Endometrium (tissue), 2 donors: ENCODE measurements around the gene KDSR.
"Not testable (repeated sequence)": the region's sequence is repeated elsewhere in the genome, so short reads cannot be mapped to it uniquely, and the experiment has no call there.

Source experiments
- FAIRE-seq: peaks from 2 replicates; lab custom pipeline; 2012; peaks lifted over from hg19 to GRCh38; lab: Jason Lieb, UNC
- donor health status: control.
- donor health status: control.

The KDSR gene

GRCh38 chr18:63365876-63366212, 1.2 kb downstream of the KDSR start:
- FAIRE-seq = no peak

DNA sequence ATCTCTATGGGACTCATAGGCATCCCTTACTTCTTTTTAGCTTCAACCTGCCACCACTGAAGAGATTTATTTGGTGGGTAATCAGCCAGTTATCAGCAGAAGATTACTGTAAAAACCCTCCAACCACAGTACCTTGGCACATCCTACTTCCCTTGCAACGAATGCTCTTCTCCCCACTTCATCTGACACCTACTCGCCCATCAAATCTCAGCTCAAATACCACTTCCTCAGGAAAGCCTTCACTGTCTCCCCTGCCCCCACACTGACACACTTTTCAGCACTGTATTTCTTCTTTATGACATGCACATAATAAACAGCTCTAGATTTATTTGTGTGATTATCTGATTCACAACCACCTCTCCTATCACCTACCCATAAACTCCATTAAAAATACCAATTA, 3.1 kb downstream of the KDSR start:
- no peak for FAIRE-seq

- FAIRE-seq = not testable (repeated sequence)
Measured at GRCh38 chr18:63363420-63363819, 3.6 kb downstream of the KDSR start.

- FAIRE-seq = no peak
Measured at GRCh38 chr18:63356272-63356896, 10.6 kb downstream of the KDSR start.

DNA sequence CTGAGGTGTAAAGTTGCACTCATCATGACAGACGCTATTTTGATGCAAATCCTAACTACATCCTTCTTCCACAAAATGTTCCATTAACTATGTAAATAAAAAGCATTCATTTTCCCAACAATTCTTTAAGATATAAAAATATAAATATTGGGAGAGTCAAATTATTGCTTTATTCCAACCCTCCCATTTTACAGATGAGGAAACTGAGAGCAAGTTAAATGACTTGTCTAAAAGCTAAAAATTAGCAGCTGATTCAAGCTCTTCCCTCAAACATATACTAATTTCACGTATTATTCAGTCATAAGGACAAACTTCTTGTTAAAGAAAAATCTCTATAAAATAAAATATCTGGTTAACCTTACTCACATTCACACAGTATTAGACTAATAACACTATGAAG, 16.8 kb downstream of the KDSR start:
- FAIRE-seq = no peak

- no peak for FAIRE-seq
Measured at GRCh38 chr18:63348508-63349136, 18.4 kb downstream of the KDSR start.

DNA sequence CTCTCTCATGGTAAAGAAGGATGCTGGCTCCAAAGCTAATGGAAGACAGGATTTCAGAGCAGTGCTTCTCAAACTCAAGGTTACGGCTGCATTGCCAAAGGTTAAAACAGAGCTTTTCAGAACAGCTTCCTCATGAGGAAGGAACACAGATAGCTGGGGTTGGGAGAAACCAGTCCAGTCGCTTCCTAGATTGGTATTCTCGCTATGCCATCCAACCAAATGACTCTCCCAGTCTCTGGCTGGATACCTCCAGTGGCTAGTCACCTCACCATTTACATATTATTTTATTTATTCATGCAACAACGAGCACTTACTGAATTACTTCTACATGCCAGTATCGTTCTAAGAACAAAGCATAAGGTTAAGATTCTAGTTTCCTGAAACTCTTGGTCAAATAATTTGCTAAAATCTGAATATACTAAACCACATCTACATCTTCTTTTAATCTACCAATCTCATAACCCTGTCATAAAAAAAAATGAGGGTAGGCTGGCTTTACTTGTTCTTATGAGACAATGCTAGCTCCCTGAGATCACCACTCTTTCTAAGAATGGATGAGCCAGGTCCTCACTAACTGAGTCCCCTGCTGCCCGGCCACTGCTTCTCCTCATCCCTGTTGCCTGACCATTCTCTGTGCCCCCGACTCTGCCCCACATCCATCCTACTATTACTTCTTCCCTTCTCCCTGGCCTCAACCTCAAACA, 20.4 kb downstream of the KDSR start:
- FAIRE-seq = no peak

DNA sequence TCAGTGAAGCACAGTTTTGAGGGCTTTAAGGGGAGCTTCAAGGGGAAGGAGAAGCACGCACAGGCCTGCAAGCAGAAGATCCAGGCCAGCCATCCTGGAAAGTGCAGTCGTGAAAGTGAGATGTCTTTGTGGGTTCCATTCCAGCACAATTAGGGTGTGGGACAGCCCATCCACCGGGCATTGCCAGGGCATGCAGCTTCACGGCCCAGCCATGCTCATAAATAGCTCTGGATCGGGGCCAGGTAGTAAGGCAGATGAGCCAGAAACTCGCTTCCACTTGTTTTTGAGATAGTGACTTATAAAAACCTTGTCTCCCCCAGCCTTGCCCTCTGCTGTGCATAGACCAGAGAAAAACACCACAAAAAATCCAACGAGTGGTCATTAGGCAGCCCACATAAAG, 21.0 kb downstream of the KDSR start:
- no peak for FAIRE-seq

DNA sequence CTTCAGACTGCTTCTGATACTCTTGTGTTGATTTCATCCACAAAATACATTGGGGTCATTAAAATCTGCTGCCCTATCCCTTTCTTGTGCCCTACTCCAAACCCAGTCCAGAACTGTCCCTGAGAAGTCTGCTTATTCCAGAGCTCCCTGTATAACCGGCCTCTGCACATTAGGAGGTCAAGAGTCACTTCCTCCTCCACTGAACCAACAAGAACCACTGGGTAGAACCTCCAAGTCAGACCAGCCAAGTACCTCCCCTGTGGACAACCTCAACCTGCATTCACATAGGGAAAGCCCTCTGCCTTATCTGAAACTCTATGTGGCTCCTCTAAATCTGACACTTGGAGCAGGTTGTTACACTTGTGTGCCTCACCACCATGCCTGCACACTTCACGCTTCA, 22.1 kb downstream of the KDSR start:
- FAIRE-seq = no peak

DNA sequence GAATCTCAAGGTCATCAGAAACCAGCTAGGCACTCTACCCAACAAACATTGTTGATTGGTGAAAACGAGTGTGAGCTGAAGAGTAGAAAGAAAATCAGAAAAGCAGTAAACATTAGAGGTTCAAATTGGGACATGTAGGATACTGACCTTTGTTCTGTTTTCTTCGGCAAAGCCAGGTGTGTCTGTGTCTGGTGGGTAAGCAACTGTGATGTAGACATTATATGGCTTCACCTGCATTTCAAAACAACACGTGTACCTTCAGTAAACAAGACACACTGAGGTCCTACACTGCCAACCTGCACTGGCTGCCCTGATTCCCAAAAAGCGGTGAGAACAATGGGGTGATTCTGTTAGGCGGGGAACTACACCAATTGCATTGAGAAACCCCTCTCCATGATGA, 22.7 kb downstream of the KDSR start:
- no peak for FAIRE-seq

DNA sequence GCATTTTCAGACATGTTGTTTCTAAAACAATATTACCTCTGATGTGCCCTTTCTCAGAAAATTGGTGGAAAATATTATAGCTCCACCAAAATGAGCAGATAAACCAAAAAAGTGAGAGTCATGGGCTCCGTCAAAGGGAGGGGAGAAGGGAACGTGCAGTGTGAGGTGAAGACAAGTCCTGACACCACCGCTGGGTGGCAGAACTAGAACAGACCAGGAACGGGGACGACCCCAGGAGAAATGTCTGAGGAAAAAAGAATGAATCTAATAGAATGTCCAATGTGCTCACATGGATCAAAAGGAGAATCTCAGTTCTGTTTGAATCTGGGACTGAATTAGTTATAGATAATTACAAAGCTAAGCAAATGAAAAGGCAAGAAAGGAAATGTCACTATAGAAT, 24.8 kb downstream of the KDSR start:
- no peak for FAIRE-seq

- FAIRE-seq = no peak
Measured at GRCh38 chr18:63339920-63340484, 27.0 kb downstream of the KDSR start.

GRCh38 chr18:63336366-63337099, 30.5 kb downstream of the KDSR start:
- peak; percentile 79 for FAIRE-seq

- FAIRE-seq = no peak
Measured at GRCh38 chr18:63331105-63331504, 35.9 kb downstream of the KDSR start.

- FAIRE-seq = no peak
Measured at GRCh38 chr18:63329431-63330145, 37.4 kb downstream of the KDSR start.

DNA sequence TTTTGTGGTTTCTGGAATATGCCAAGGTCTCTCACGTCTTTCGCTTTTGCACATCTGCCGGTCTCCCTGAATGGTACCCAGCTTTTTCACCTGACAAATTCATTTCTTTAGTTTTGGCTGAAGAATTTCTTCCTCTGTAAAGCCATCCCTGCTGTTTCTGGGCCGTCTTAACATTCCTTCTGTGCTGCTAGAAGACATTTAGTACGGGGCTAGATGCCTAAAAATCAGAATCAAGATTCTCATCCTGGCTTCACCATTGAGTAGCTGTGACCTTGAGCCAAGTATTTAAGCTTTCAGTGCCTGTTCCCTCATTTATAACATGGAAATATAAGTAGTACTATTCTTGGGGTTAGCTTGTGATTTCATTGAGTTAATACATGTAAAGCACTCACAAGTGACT, 41.0 kb downstream of the KDSR start:
- no peak for FAIRE-seq

- no peak for FAIRE-seq
Measured at GRCh38 chr18:63325086-63325686, 41.8 kb downstream of the KDSR start.

- FAIRE-seq = peak; percentile 90
Measured at GRCh38 chr18:63322908-63323634, 43.9 kb downstream of the KDSR start.

GRCh38 chr18:63322206-63322605, 44.8 kb downstream of the KDSR start:
- FAIRE-seq = no peak

DNA sequence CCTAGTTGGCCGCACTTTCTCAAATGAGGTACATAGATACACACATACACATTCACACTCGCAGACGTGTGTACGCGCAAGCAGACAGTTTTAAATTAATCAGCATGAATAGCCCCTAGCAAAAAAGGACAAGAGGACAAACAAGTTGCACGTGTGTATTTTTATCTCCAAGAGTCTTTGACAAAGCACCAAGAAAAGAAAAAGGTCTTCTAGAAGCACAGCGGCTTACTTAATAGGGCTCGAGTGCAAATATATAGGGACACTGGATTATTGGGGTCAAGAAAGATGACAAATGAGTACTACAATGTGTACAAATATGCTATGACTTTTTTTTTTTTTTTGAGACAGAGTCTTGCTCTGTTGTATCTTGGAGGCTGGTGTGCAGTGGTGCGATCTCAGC, 45.7 kb downstream of the KDSR start:
- no peak for FAIRE-seq

- no peak for FAIRE-seq
Measured at GRCh38 chr18:63320975-63321265, 46.1 kb downstream of the KDSR start.
